ENCODE measurements around the gene RHEBL1. TPM values are rescaled to one million over a fixed set of nuclear protein-coding genes. Genes with fewer than 3 reads are reported as not detected.

The RHEBL1 gene
- total and polyA plus RNA-seq, 2 of the 8 experiments (the other 6 are each of a cell fraction or from before 2014, with no cell fraction given) = 7.5 to 9.4 TPM

DNA sequence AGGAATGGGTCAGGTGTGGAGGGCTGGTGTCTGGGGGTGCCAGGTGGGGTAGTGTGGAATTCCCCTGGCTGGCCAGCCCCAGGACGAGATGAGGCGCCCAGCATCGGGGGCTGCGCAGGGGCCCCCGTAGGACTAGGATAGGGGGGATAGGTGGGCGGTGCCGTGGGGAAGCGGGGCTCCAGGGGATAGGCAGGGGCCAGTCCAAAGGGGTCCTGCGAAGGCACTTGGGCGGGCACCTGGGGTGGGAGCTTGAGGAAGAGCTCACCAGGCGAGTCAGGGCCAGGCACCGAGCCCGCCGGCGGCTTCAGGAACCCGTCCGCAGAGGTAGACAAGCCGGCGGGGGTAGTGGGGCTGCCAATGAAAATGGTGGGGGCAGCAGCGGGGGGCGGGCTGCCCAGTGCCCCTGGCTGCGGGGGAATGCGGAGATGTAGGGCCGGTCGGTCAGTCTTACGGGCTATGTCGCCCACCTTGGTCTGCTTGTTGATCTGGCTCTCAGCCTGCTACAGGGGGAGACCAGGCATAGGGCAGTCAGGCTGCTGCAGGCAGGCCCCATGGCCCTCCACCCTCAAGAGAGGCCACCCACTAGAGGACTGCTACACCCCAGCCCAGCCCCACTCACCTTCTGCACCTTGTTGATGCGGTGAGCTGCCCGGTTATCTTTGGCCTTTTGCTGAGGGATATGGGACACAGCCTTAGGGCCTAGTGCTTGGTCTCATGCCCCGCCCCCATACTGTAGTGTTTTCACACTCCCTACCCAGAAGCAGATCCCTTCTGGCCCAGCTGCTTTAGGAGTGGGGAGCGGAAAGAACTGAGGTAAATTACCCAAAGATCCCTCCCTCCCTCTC, 28.5 kb downstream of the RHEBL1 start:
- no peak for FAIRE-seq
- POLR2A ChIA-PET (ENCODE audit: partially characterized antibody) = interaction anchor here (1.3 to 22.2 kb wide), 3 partner anchors 1 to 31 kb away, joined by 3 to 339 read pairs (median 339); no protein-coding TSS in a partner anchor
- no peak overlapping the region for H3K23ac ChIP-seq (ENCODE audit: insufficient read length)
- no peak for TF ChIP-seq SP4 (IDR thresholded peaks at IDR 0.05; ENCODE audit: low read length)

More for the DNA sequence above, 28.5 kb downstream of the RHEBL1 start:
- 94% methylated on average over 21 of the region's 31 CpGs; no CpG with 5 or more reads in 1 of the 2 experiments for WGBS, 2 experiments (ENCODE audit: extremely low coverage in 1 of 2, insufficient coverage in 1 of 2, insufficient read length in 1 of 2, insufficient replicate concordance in 2 of 2, low coverage in 1 of 2, low lambda C conversion rate in 2 of 2, missing lambda C conversion rate in 1 of 2)
- Histone ChIP-seq H4K5ac (ENCODE audit: insufficient read length, low read depth, low read length) (no peak overlapping the region), H4K8ac (ENCODE audit: extremely low read depth, insufficient read depth, low read length) (no peak overlapping the region), H3K79me2 (ENCODE audit: control insufficient read depth in 1 of 2, insufficient read depth in 2 of 2, low read length in 2 of 2) (no peaks in the 10 kb centered on the region), H3K4ac (replicated peaks; ENCODE audit: insufficient read length, low read depth, low read length) (no peak overlapping the region), H2AK5ac (ENCODE audit: low read depth, low read length) (no peak overlapping the region), H3K4me3 (ENCODE audit: extremely low read depth in 1 of 4, insufficient read depth in 2 of 4, low read depth in 3 of 4, low read length in 4 of 4) (no peak overlapping the region), H3K27ac (ENCODE audit: low read depth, low read length) (no peak overlapping the region), H3K9ac (replicated peaks in 1 of 4; ENCODE audit: extremely low read depth in 1 of 4, low read depth in 3 of 4, low read length in 3 of 4) (no peak overlapping the region), H3K4me2 (ENCODE audit: insufficient read depth in 1 of 2, low read depth in 2 of 2, low read length in 2 of 2) (no peak overlapping the region), H2AFZ (ENCODE audit: low read length) (no peak overlapping the region), H4K20me1 (replicated peaks in 1 of 2; ENCODE audit: control insufficient read depth in 1 of 2, insufficient read depth in 2 of 2, low read length in 2 of 2) (peaks cover 20 to 37% of the 10 kb centered on the region in 2 experiments), H2BK5ac (ENCODE audit: low read depth, low read length) (no peak overlapping the region), H3K14ac (ENCODE audit: insufficient read length) (no peak overlapping the region), H2BK12ac (ENCODE audit: low read depth, low read length) (no peak overlapping the region), H3K4me1 (replicated peaks in 1 of 4; ENCODE audit: control insufficient read depth in 3 of 4, insufficient read depth in 4 of 4, low read length in 3 of 4) (no peaks in the 10 kb centered on the region), H2BK20ac (ENCODE audit: low read length) (no peak overlapping the region), H3K79me1 (ENCODE audit: low read depth, low read length) (no peaks in the 10 kb centered on the region; the same call in 1 of the 2 replicates), H2BK15ac (ENCODE audit: low read length) (no peak overlapping the region), H4K91ac (replicated peaks; ENCODE audit: insufficient read length, low read length) (no peak overlapping the region), H2BK120ac (replicated peaks; ENCODE audit: low read depth, low read length) (no peak overlapping the region), H3K36me3 (ENCODE audit: control insufficient read depth in 2 of 4, insufficient read depth in 4 of 4, low read length in 3 of 4) (peaks cover 57 to 91% (median 86%) of the 10 kb centered on the region in 4 experiments), H3K18ac (ENCODE audit: extremely low read depth, low read length) (no peak overlapping the region), H3K56ac (replicated peaks; ENCODE audit: insufficient read length, low read depth, low read length) (no peak overlapping the region), H3K9me3 (ENCODE audit: insufficient read depth in 2 of 2, low read depth in 1 of 2, low read length in 1 of 2) (no peaks in the 10 kb centered on the region), H3K23me2 (ENCODE audit: low read depth, low read length) (no peaks in the 10 kb centered on the region), H3K27me3 (replicated peaks in 1 of 4; ENCODE audit: control insufficient read depth in 3 of 4, extremely low read depth in 1 of 4, insufficient read depth in 3 of 4, low read length in 3 of 4) (no peaks in the 10 kb centered on the region)
- CTCF ChIA-PET (ENCODE audit: partially characterized antibody) = interaction anchor here (0.7 to 12.2 kb wide), 9 partner anchors 5 to 185 kb away, joined by 3 to 126 read pairs (median 4); no protein-coding TSS in a partner anchor
- no peak for DNase-seq (ENCODE audit: low read depth in 1 of 2, low spot score in 2 of 2)

Measured in H1 (cell line).